K562 (cell line): ENCODE data around the gene SRF. TPM values are rescaled to one million over a fixed set of nuclear protein-coding genes. Genes with fewer than 3 reads are reported as not detected.

Experiments used
- ATAC-seq: fragments of 200-7000 bp; cut with Tn5 transposase; 3 replicates; pipeline ENCODE4 v1.9.1; 2020; ENCODE audit warnings: moderate library complexity
- BruUV-seq: library from RNA; stranded (reverse); fragments of 400-500 nt; replicated peaks from 2 replicates; lab custom pipeline; 2021; lab: Mats Ljungman, UMichigan
- CTCF ChIA-PET: fragments of 300-600 bp; formaldehyde crosslinking; extraction: SDS; loops from one replicate; lab custom pipeline; 2021; ENCODE audit warnings: low intra/inter-chr PET ratio; lab: Yijun Ruan, JAX
- POLR2A ChIA-PET: fragments of 300-600, 350-650 bp; sonication (Branson Sonifier 250); formaldehyde crosslinking; extraction: SDS; loops from one replicate; lab custom pipeline; 2021; ENCODE audit warnings: antibody characterized with exemption, inconsistent platforms; lab: Yijun Ruan, JAX
- DNase-seq, 4 experiments: peaks; one replicate each; pipeline versions ENCODE4 v3.0.0 to v3.0.0-alpha.2; 2011 to 2018; ENCODE audit warnings: low spot score in 3 of 4, mixed read lengths in 3 of 4; ENCODE audit errors: extremely low read depth in 1 of 4
- FAIRE-seq: peaks from 2 replicates; lab custom pipeline; 2011; peaks lifted over from hg19 to GRCh38; lab: Jason Lieb, UNC
- H2AFZ ChIP-seq: 2 replicates; pipeline ENCODE4 v1.6.0; 2011; ENCODE audit warnings: low read depth, low read length, control low read depth, inconsistent platforms
- H3K27ac ChIP-seq: fragments of 200-600 bp; 3 replicates; pipeline ENCODE4 v1.8.0; 2011; ENCODE audit warnings: low read depth, mild to moderate bottlenecking, control low read depth, inconsistent platforms, low read length, moderate library complexity, mixed read lengths; ENCODE audit errors: extremely low read depth
- H3K27me3 ChIP-seq, 2 experiments: fragments of 300-600 bp in 1 of 2; 2 replicates in 1 of 2; 3 replicates in 1 of 2; pipeline versions ENCODE4 v1.6.0 to v1.8.0; 2011; ENCODE audit warnings: inconsistent platforms in 2 of 2, low read length in 2 of 2, mild to moderate bottlenecking in 1 of 2, mixed read lengths in 1 of 2, moderate library complexity in 1 of 2; ENCODE audit not compliant: control insufficient read depth in 2 of 2, insufficient read depth in 2 of 2
- H3K36me3 ChIP-seq: fragments of 300-600 bp; 3 replicates; pipeline ENCODE4 v1.8.0; 2011; ENCODE audit warnings: mild to moderate bottlenecking, low read length, inconsistent platforms; ENCODE audit not compliant: control insufficient read depth, insufficient read depth
- H3K4me1 ChIP-seq, 2 experiments: fragments of 200-600 bp in 1 of 2; replicated peaks in 1 of 2; 2 replicates in 1 of 2; 3 replicates in 1 of 2; pipeline versions ENCODE4 v1.5.1 to v1.8.0; 2011; ENCODE audit warnings: inconsistent platforms in 2 of 2, low read length in 2 of 2, mild to moderate bottlenecking in 1 of 2, mixed read lengths in 1 of 2, moderate library complexity in 1 of 2; ENCODE audit not compliant: control insufficient read depth in 2 of 2, insufficient read depth in 2 of 2
- H3K4me2 ChIP-seq: 2 replicates; pipeline ENCODE4 v1.6.1; 2011; ENCODE audit warnings: low read length, control low read depth, inconsistent platforms, mixed read lengths; ENCODE audit not compliant: insufficient read depth
- H3K4me3 ChIP-seq: fragments of 200-600 bp; sonication (generic), shearing (Covaris generic); 2 replicates; pipeline ENCODE4 v1.5.1; 2016; ENCODE audit warnings: control low read depth, inconsistent platforms
- H3K79me2 ChIP-seq: fragments of 200-600 bp; 3 replicates; pipeline ENCODE4 v1.8.0; 2011; ENCODE audit warnings: low read length, inconsistent platforms; ENCODE audit not compliant: control insufficient read depth, insufficient read depth
- H3K9ac ChIP-seq, 2 experiments: 2 replicates each; pipeline versions ENCODE4 v1.6.0 to v1.6.1; 2011; ENCODE audit warnings: low read depth in 2 of 2, low read length in 2 of 2, control low read depth in 1 of 2, inconsistent platforms in 1 of 2, mild to moderate bottlenecking in 1 of 2, mixed read lengths in 1 of 2; ENCODE audit not compliant: insufficient read depth in 1 of 2
- H3K9me1 ChIP-seq: one replicate; pipeline ENCODE4 v1.6.0; 2011; ENCODE audit warnings: inconsistent platforms, mild to moderate bottlenecking, low read length, moderate library complexity; ENCODE audit not compliant: control insufficient read depth, insufficient read depth
- H3K9me3 ChIP-seq: replicated peaks from 2 replicates; pipeline ENCODE4 v1.5.1; 2011; ENCODE audit warnings: low read depth, low read length, inconsistent platforms; ENCODE audit not compliant: control insufficient read depth, insufficient read depth
- H4K20me1 ChIP-seq: replicated peaks from 2 replicates; pipeline ENCODE4 v1.6.1; 2011; ENCODE audit warnings: low read length, inconsistent platforms, mixed read lengths; ENCODE audit not compliant: control insufficient read depth, insufficient read depth
- CGGBP1 ChIP-seq: fragments of 250-450 bp; sonication (Bioruptor Pico); IDR thresholded peaks from 2 replicates; pipeline ENCODE4 v1.9.0; 2021; ENCODE audit warnings: mild to moderate bottlenecking
- CSDE1 ChIP-seq, 2 experiments: fragments of 450-650 bp; IDR thresholded peaks; 2 replicates each; pipeline ENCODE4 v1.6.1; 2016; ENCODE audit warnings: mild to moderate bottlenecking in 1 of 2
- CTCF ChIP-seq, 3 experiments: IDR thresholded peaks in 2 of 3; conservative IDR thresholded peaks in 1 of 3; 2 replicates each; pipeline ENCODE4 v1.5.1; 2011 to 2012; ENCODE audit warnings: low read length in 3 of 3, mild to moderate bottlenecking in 3 of 3, control low read depth in 2 of 3, improper control_type of control experiment in 1 of 3, inconsistent platforms in 1 of 3, low read depth in 1 of 3, mixed read lengths in 1 of 3, moderate library complexity in 1 of 3; ENCODE audit not compliant: insufficient read depth in 2 of 3
- DNMT1 ChIP-seq: fragments of 450-650 bp; IDR thresholded peaks from 2 replicates; pipeline ENCODE4 v1.6.1; 2016; ENCODE audit warnings: antibody characterized with exemption, mild to moderate bottlenecking
- ETV1 ChIP-seq: fragments of 450-650 bp; conservative IDR thresholded peaks from 2 replicates; pipeline ENCODE4 v1.6.1; 2016; ENCODE audit warnings: missing genetic modification characterization, control low read depth, low read depth, missing compliant biosample characterization
- EZH2 ChIP-seq: IDR thresholded peaks from 2 replicates; pipeline ENCODE4 v1.6.1; 2012; ENCODE audit warnings: low read depth, mild to moderate bottlenecking, inconsistent platforms, low read length, borderline replicate concordance
- GABPB2 ChIP-seq: fragments of 250-450 bp; sonication (Bioruptor Pico); conservative IDR thresholded peaks from 2 replicates; pipeline ENCODE4 v1.5.1; 2021; ENCODE audit warnings: mild to moderate bottlenecking
- ILK ChIP-seq: fragments of 450-650 bp; IDR thresholded peaks from 2 replicates; pipeline ENCODE4 v1.6.1; 2016; ENCODE audit warnings: missing genetic modification characterization, low read depth, mild to moderate bottlenecking, missing compliant biosample characterization, moderate library complexity, borderline replicate concordance
- KAT7 ChIP-seq: sonication (generic); formaldehyde crosslinking; IDR thresholded peaks from 2 replicates; pipeline ENCODE4 v1.8.0; 2022; ENCODE audit warnings: missing genetic modification reagents, mild to moderate bottlenecking, borderline replicate concordance
- MECOM ChIP-seq: fragments of 250-450 bp; sonication (Bioruptor Pico); IDR thresholded peaks from 2 replicates; pipeline ENCODE4 v1.8.0; 2022; ENCODE audit warnings: inconsistent platforms
- NCOA2 ChIP-seq, 2 experiments: fragments of 450-650 bp; IDR thresholded peaks; 2 replicates each; pipeline ENCODE4 v1.6.1; 2018; ENCODE audit warnings: mild to moderate bottlenecking in 2 of 2, moderate library complexity in 1 of 2; ENCODE audit not compliant: partially characterized antibody in 2 of 2
- NCOA4 ChIP-seq: fragments of 450-650 bp; IDR thresholded peaks from 2 replicates; pipeline ENCODE4 v1.6.1; 2018; ENCODE audit warnings: mild to moderate bottlenecking; ENCODE audit not compliant: partially characterized antibody
- POLR2A ChIP-seq: fragments of 450-650 bp; conservative IDR thresholded peaks from 2 replicates; pipeline ENCODE4 v1.6.1; 2016
- PTBP1 ChIP-seq: fragments of 200-400 bp; formaldehyde crosslinking; IDR thresholded peaks from 2 replicates; pipeline ENCODE4 v1.6.1; 2017; ENCODE audit warnings: low read depth, low read length
- PTRF ChIP-seq: fragments of 450-650 bp; IDR thresholded peaks from 2 replicates; pipeline ENCODE4 v1.6.1; 2016; ENCODE audit warnings: mild to moderate bottlenecking, missing genetic modification characterization, missing compliant biosample characterization
- ZFP91 ChIP-seq: sonication (generic); formaldehyde crosslinking; IDR thresholded peaks from 2 replicates; pipeline ENCODE4 v1.8.0; 2022; ENCODE audit warnings: mild to moderate bottlenecking, missing genetic modification reagents
- ZKSCAN1 ChIP-seq: fragments of 150-350 bp; IDR thresholded peaks from 2 replicates; pipeline ENCODE4 v1.6.1; 2016; ENCODE audit warnings: low read depth, low read length
- ZNF146 ChIP-seq: IDR thresholded peaks from one replicate; pipeline ENCODE4 v1.6.1; 2018; ENCODE audit warnings: missing compliant biosample characterization; ENCODE audit not compliant: unreplicated experiment
- ZNF311 ChIP-seq: fragments of 250-450 bp; sonication (Bioruptor Pico); IDR thresholded peaks from 2 replicates; pipeline ENCODE4 v1.4.0; 2020; ENCODE audit warnings: mild to moderate bottlenecking, moderate library complexity
- WGBS: fragments of 100-300 bp; shearing (Covaris generic); methylation state at CpG from one replicate; pipeline ENCODE4 v1.1.6; 2016; ENCODE audit warnings: low coverage, mixed read lengths; ENCODE audit not compliant: insufficient coverage; ENCODE audit errors: missing lambda C conversion rate; 5-methylcytosine and 5-hydroxymethylcytosine counted together
- in situ Hi-C: fragments of 300-500 bp; cut with MboI; formaldehyde crosslinking; loops from 4 replicates; pipeline ENCODE4 v1.15.0; 2018; ENCODE audit warnings: inconsistent platforms, mixed read lengths
- intact Hi-C: fragments of 100-400 bp; cut with micrococcal nuclease; formaldehyde crosslinking; loops from 2 replicates; pipeline ENCODE4 v1.14.2; 2022
- polyA plus RNA-seq, 8 experiments: library from polyadenylated mRNA; depleted of rRNA in 4 of 8; stranded (reverse) in 5 of 8; unstranded in 3 of 8; fragments of >200 nt; fragmentation: Nextera tagmentation in 2 of 8; fragmentation: Illumina TruSeq in 1 of 8; extraction: Ambion mirVana in 2 of 8; extraction: Trizol in 1 of 8; gene quantifications; 2 replicates each; pipeline versions ENCODE4 v1.2.1 to v1.2.3, GENCODE V29; 2011 to 2014; ENCODE audit warnings: inconsistent platforms in 1 of 8, missing spikeins in 1 of 8
- total RNA-seq, 7 experiments: library from RNA; depleted of rRNA in 6 of 7; stranded (reverse); fragments of >200 nt in 6 of 7; fragmentation: Illumina TruSeq in 2 of 7; extraction: Trizol in 2 of 7; gene quantifications; 2 replicates each; pipeline versions ENCODE4 v1.2.1 to v1.2.3, GENCODE V29; 2011 to 2021; ENCODE audit warnings: low replicate concordance in 1 of 7

The SRF gene
- total and polyA plus RNA-seq, 9 of the 15 experiments (the other 6 are each of a cell fraction or from before 2014, with no cell fraction given) = 2.5 to 37.0 (median 24.6) TPM

- H3K27ac ChIP-seq = peak overlapping the region; percentile 21
- no peaks in the 10 kb centered on the region for H3K27me3 ChIP-seq
- peaks cover 30 to 53% of the 10 kb centered on the region in 2 experiments for H3K4me1 ChIP-seq
- POLR2A ChIA-PET = interaction anchor here (0.5 to 5.5 kb wide), 34 partner anchors 7 to 905 kb away, joined by 3 to 40 read pairs (median 4); partner anchors contain the start of genes CUL9, DNPH1, KLC4 and MRPL2
- CTCF ChIA-PET = interaction anchor here (0.6 kb wide), 1 partner anchor 313 kb away, joined by 3 read pairs; no protein-coding TSS in a partner anchor
- FAIRE-seq (peak; percentile 100), ATAC-seq (peak; percentile 81), DNase-seq (peak; percentile 99 to 100 (median 99))
- BruUV-seq = no TSS peak
- peak overlapping the region; percentile 21 to 82; a peak in 3 of 4 replicates for H3K9ac ChIP-seq
- H3K79me2 ChIP-seq = peaks cover 41% of the 10 kb centered on the region
- WGBS = 9% methylated on average over 32 of the region's 32 CpGs
- peak overlapping the region; percentile 17; the same call in 1 of the 2 replicates for H3K4me3 ChIP-seq
- peaks cover 54% of the 10 kb centered on the region for H3K36me3 ChIP-seq
- H3K9me1 ChIP-seq = peaks cover 6% of the 10 kb centered on the region
- H3K9me3 ChIP-seq = no peaks in the 10 kb centered on the region
- peaks cover 32% of the 10 kb centered on the region for H4K20me1 ChIP-seq
- no peak overlapping the region for H2AFZ ChIP-seq
- intact Hi-C loops (loop anchor here (5.0 kb wide), 2 partner anchors 73 to 193 kb away; partner anchors contain the start of gene ZNF318), in situ Hi-C loops (no loop called here)
- H3K4me2 ChIP-seq = peak overlapping the region; percentile 99
- TF ChIP-seq ILK (tag) = no peak
- no peak for TF ChIP-seq GABPB2 (CRISPR knock-in tag)
- TF ChIP-seq ZKSCAN1 = no peak
- no peak for TF ChIP-seq CTCF (IDR thresholded peaks at IDR 0.05 in 2 of 3, conservative IDR thresholded peaks at IDR 0.05 in 1 of 3; ENCODE audit: insufficient read depth in 2 of 3, low read depth in 1 of 3, low read length in 3 of 3)
- TF ChIP-seq EZH2 = no peak
- TF ChIP-seq ETV1 (tag) = no peak
- no peak for TF ChIP-seq NCOA2 (IDR thresholded peaks at IDR 0.05; ENCODE audit: partially characterized antibody in 2 of 2)
- no peak for TF ChIP-seq NCOA4
- TF ChIP-seq MECOM (CRISPR knock-in tag) = no peak
- no peak for TF ChIP-seq ZNF146 (CRISPR knock-in tag)
- peak in 1 of 2 experiments; percentile 87; a peak in 2 of 4 replicates for TF ChIP-seq CSDE1 (IDR thresholded peaks at IDR 0.05)
- no peak for TF ChIP-seq DNMT1
- TF ChIP-seq KAT7 = 0 out of 2 replicates have a peak, but pooled peaks have one; percentile 13
- TF ChIP-seq PTBP1 = no peak
- TF ChIP-seq PTRF (tag) = no peak
- TF ChIP-seq CGGBP1 (CRISPR knock-in tag) = no peak
- no peak for TF ChIP-seq ZNF311 (CRISPR knock-in tag)
- TF ChIP-seq POLR2A = 0 out of 2 replicates have a peak, but pooled peaks have one; percentile 45
- TF ChIP-seq ZFP91 (CRISPR knock-in tag) = no peak
These were observed 3.4 kb downstream of the SRF start for GRCh38 chr6:43174263-43175112.
